Left ventricle myocardium inferior (tissue), 1 donor: ENCODE results near the gene GDF10. TPM values are rescaled to one million over a fixed set of nuclear protein-coding genes. Genes with fewer than 3 reads are reported as not detected.

Experiments
- DNase-seq: peaks from one replicate; pipeline ENCODE4 v3.0.0-alpha.2; 2020
- H3K27ac ChIP-seq: fragments of 200-600 bp; replicated peaks from 2 replicates; pipeline ENCODE4 v1.8.0; 2021
- H3K27me3 ChIP-seq: fragments of 200-600 bp; 2 replicates; pipeline ENCODE4 v1.8.0; 2021; ENCODE audit warnings: low read depth
- H3K36me3 ChIP-seq: fragments of 200-600 bp; 2 replicates; pipeline ENCODE4 v1.8.0; 2021
- H3K4me1 ChIP-seq: fragments of 200-600 bp; 2 replicates; pipeline ENCODE4 v1.8.0; 2021
- H3K4me3 ChIP-seq: fragments of 200-600 bp; 2 replicates; pipeline ENCODE4 v1.8.0; 2021; ENCODE audit warnings: mild to moderate bottlenecking, moderate library complexity
- H3K9me3 ChIP-seq: fragments of 200-600 bp; replicated peaks from 2 replicates; pipeline ENCODE4 v1.8.0; 2021
- intact Hi-C: fragments of 100-400 bp; cut with micrococcal nuclease; formaldehyde crosslinking; loops from one replicate; pipeline ENCODE4 v1.11.0; 2022
- total RNA-seq: library from RNA; stranded (reverse); fragmentation: NEBNext Ultra II Directional; extraction: Animal tissue kit (Norgen Biotek cat#: 25700); gene quantifications from one replicate; pipeline ENCODE4 v1.2.1, GENCODE V29; 2021
- TF ChIP-seq, protein P1 (sequence below): fragments of 200-600 bp; IDR thresholded peaks from 2 replicates; pipeline ENCODE4 v1.8.0; 2021; ENCODE audit warnings: antibody characterized with exemption, mild to moderate bottlenecking, borderline replicate concordance
- donor health status: DM: no; HTN: yes; CAD: no; lungs with severe emphysema.

The GDF10 gene
- total RNA-seq, 1 donor from 2014 or later: 0.22 TPM

DNA sequence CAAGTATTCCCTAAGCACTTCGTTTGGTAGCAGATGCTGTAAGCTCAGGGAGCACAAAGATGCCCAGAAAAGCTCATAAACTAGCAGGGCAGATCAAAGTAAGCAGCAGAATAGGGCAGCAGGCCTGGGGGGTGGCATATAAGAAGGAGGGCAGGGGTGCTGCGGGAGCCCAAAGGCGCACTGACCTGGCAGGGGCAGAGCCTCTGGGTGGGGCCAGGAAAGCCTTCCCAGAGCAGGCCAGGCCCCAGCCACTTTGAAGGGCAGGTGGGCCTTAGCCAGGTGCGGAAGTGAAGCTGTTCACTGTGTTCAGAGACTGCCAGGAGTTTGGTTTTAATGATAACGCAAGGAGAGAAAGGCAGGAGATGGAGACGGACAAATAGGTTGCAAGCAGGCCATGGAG is 3.9 kb downstream of the GDF10 start:
- DNase-seq: no peak
- Histone ChIP-seq H3K27ac (no peak overlapping the region), H3K4me1 (peaks cover 17% of the 10 kb centered on the region), H3K4me3 (no peak overlapping the region), H3K36me3 (no peaks in the 10 kb centered on the region), H3K27me3 (peaks cover 94% of the 10 kb centered on the region), H3K9me3 (no peaks in the 10 kb centered on the region)
- TF ChIP-seq, protein P1, sequence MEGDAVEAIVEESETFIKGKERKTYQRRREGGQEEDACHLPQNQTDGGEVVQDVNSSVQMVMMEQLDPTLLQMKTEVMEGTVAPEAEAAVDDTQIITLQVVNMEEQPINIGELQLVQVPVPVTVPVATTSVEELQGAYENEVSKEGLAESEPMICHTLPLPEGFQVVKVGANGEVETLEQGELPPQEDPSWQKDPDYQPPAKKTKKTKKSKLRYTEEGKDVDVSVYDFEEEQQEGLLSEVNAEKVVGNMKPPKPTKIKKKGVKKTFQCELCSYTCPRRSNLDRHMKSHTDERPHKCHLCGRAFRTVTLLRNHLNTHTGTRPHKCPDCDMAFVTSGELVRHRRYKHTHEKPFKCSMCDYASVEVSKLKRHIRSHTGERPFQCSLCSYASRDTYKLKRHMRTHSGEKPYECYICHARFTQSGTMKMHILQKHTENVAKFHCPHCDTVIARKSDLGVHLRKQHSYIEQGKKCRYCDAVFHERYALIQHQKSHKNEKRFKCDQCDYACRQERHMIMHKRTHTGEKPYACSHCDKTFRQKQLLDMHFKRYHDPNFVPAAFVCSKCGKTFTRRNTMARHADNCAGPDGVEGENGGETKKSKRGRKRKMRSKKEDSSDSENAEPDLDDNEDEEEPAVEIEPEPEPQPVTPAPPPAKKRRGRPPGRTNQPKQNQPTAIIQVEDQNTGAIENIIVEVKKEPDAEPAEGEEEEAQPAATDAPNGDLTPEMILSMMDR: no peak
- intact Hi-C loops: no loop called here

DNA sequence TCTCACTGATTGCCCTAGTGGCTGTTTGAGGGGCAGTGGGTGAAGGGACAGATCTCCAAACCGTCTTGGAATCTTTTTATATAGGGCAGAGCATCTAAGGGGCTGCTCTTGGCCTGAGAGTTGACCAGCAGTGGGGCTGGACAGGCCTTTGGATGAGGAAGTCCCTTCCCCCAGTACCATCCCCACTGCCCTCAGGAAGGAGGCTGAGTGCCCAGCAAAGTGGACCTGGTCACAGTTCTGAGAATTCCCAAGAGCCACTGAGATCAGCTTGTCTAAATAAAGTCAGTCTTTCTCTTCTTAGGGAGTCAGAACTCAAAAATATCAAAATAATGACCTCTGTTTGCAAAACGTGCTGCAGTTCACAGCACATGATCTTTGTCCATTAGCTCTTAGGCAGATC is 5.6 kb downstream of the GDF10 start:
- no peak overlapping the region for H3K4me3 ChIP-seq
- intact Hi-C loops: no loop called here

DNA sequence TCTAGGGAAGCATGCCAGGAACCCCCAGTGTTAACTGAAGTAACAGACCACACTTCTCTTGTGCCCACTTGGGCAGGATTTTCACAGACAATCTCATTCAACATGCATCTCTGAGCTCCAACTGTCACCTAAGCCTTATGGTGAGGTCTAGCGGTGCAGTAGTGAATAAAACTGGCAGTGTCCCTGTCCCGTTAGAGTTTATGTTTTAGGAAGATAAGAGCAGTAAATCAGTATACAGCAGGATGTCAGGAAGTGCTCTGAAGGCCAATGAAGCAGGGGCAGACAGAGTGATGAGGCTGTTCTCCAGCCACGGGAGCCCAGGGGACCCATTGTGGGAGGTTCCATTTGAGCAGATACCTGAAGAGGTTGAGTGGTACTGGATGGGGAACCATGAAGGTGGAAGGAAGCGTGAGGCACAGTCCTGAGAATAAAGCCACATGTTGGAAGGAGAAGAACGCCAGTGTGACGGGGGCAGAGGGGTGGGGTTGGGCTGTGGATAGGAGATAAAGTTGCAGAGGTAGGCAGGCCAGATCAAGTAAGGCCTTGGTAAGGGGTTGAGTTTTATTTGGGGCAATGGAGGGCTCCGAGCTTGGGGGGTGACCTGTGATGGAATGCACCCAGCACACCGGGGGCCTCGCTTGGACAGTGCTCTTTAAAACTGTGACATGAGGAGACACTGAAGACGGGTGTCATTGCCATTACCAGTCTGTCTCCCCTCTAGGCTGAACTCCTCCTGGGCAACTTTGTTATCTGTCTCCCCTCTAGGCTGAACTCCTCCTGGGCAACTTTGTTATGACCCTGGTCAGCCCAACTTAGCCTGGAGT is 6.6 kb downstream of the GDF10 start:
- DNase-seq: no peak
- Histone ChIP-seq H3K4me1 (peaks cover 6% of the 10 kb centered on the region), H3K9me3 (no peaks in the 10 kb centered on the region), H3K4me3 (no peak overlapping the region), H3K27me3 (peaks cover 94% of the 10 kb centered on the region), H3K36me3 (no peaks in the 10 kb centered on the region), H3K27ac (no peak overlapping the region)
- TF ChIP-seq, protein P1: no peak
- intact Hi-C loops: no loop called here

More for the DNA sequence above, 5.6 kb downstream of the GDF10 start:
- H3K27me3 ChIP-seq: peaks cover 96% of the 10 kb centered on the region
- no peaks in the 10 kb centered on the region for H3K9me3 ChIP-seq
- no peak overlapping the region for H3K27ac ChIP-seq
- TF ChIP-seq, protein P1: no peak
- no peak for DNase-seq
- H3K4me1 ChIP-seq: peaks cover 4% of the 10 kb centered on the region
- no peaks in the 10 kb centered on the region for H3K36me3 ChIP-seq

DNA sequence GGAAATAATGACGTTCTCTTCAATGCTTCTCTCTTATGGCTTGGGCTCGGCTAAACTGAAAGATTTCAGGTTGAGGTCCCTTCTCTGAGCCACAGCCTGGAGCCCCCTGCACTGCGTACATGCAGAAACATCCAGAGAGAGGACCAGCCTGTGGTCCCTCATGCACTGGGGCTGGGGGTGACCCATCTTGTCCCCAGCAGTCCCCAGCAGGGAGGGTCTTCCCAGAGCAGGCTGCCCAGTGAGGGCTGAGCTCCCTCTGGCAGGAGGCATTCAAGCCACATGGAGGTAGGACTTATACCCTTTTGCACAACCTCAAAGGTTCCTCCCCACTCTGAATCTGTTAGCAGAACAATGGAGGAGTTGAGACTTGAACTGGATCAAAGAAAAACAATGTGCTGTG is 7.4 kb downstream of the GDF10 start:
- Histone ChIP-seq H3K4me3 (no peak overlapping the region), H3K4me1 (peaks cover 10% of the 10 kb centered on the region), H3K27me3 (peaks cover 87% of the 10 kb centered on the region), H3K36me3 (no peaks in the 10 kb centered on the region), H3K9me3 (no peaks in the 10 kb centered on the region), H3K27ac (no peak overlapping the region)
- TF ChIP-seq, protein P1: no peak
- no peak for DNase-seq
- intact Hi-C loops: no loop called here

DNA sequence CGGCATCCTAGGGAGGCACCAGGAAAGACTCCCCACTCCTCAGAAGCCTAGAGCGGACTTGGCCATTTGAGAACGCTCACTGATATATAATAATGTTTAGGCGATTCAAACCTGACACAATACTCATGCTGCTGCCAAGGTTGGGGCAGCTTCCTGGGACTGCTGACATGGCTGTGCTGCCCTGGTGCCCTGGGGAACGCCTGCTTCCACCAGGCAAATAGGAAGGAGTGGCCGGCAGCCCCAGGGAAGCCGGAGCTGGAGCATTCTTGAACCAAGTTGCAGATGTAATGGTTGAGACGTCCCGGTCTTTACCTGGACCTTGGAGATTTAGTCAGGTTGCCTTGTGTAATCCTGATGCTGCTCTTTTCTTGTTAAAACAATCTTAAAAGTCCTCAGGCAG is 8.8 kb downstream of the GDF10 start:
- Histone ChIP-seq H3K4me3 (no peak overlapping the region), H3K36me3 (no peaks in the 10 kb centered on the region), H3K9me3 (no peaks in the 10 kb centered on the region), H3K27ac (no peak overlapping the region), H3K4me1 (peaks cover 10% of the 10 kb centered on the region), H3K27me3 (peaks cover 78% of the 10 kb centered on the region)
- TF ChIP-seq, protein P1: no peak
- DNase-seq: no peak
- intact Hi-C loops: no loop called here
